Gastrocnemius medialis (tissue), 4 donors: Measurements from ENCODE around the gene TEX38.

Experiments used
- CTCF ChIP-seq, 5 experiments: fragments of 450-650 bp in 3 of 5; fragments of 200-600 bp in 2 of 5; sonication (generic) in 2 of 5; IDR thresholded peaks in 4 of 5; conservative IDR thresholded peaks in 1 of 5; 1 replicate in 4 of 5; 2 replicates in 1 of 5; pipeline ENCODE4 v1.5.1; 2016 to 2019; ENCODE audit warnings: antibody characterized with exemption in 5 of 5, mild to moderate bottlenecking in 3 of 5, moderate library complexity in 3 of 5
- POLR2A ChIP-seq, 2 donors: fragments of 450-650 bp; IDR thresholded peaks; one replicate each; pipeline ENCODE4 v1.6.1; 2017; ENCODE audit warnings: antibody characterized with exemption in 2 of 2, mild to moderate bottlenecking in 2 of 2, moderate library complexity in 2 of 2

GRCh38 chr1:46621930-46622329 lies 49.7 kb upstream of the TEX38 start:
- no peak for TF ChIP-seq CTCF (IDR thresholded peaks at IDR 0.05 in 4 of 5, conservative IDR thresholded peaks at IDR 0.05 in 1 of 5)
- no peak for TF ChIP-seq POLR2A (IDR thresholded peaks at IDR 0.05)
